CD4-positive, alpha-beta T cell treated with Interleukin-6 at 100 ng/mL for 8 hours (primary cell): Measurements from ENCODE around the gene SLC1A4.
"Not testable (repeated sequence)": the region's sequence is repeated elsewhere in the genome, so short reads cannot be mapped to it uniquely, and the experiment has no call there.

Source experiments
- DNase-seq: peaks from one replicate; pipeline ENCODE4 v3.0.0-alpha.2; 2020; ENCODE audit warnings: mixed read lengths, low spot score

The SLC1A4 gene

DNA sequence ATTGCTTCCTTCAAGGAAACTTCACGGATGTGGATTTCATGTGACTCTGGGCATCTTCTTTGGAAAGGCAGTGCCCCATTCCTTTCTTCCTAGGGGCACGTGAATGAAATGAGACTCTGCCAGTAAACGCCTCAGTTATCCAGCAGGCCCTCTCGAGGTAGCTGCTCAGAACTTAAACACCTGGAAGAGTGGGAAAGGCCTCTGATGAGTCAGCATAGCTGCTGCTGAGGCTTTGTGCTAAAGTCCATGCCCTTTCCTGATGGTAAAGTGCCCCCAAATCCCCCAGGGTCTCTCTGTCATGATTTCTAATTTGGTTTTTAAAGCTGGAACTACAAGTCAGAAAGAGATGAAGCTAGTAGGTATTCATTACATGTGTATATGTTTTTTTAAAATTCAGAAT is 3.8 kb downstream of the SLC1A4 start:
- DNase-seq = no peak

DNA sequence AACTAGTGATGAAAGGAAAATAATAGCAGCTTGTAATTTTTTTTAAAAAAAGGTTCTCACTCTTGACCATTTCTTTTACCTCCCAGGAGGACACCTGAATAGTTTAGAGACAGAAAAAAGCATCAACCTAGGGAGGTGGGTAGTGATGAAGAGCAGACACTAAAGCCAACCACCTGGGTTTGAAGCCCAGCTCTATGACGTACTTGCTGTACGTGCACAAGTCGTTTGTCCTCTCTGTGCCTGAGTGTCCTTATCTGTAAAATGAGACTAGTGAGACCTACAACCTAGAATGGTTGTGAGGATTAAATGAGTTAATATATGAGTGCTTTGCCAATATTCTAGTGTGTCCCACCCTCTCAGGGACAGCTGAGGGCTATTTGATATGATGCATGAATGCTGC is 5.8 kb downstream of the SLC1A4 start:
- no peak for DNase-seq

DNA sequence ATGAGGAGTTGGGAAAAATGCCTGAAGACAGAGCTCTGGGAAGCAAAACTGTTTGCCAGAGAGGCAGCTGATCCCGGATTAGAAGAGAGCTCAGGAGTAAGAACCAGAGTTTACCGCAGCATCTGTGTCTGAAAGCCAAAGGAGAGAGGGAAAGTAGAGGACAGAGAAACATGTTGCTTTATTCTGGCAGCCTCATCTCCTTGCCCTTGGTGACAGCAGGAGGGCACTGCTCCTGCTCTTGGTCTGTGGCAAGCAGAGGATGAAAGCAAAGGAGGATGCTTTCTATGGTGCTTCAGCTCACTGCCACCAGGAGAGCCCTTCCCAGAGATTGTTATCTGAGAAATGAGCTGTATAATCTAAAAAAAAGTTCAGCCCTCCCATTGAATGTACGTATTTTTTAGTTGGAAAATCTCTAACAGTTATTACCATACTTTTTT is 7.7 kb downstream of the SLC1A4 start:
- DNase-seq = no peak

DNA sequence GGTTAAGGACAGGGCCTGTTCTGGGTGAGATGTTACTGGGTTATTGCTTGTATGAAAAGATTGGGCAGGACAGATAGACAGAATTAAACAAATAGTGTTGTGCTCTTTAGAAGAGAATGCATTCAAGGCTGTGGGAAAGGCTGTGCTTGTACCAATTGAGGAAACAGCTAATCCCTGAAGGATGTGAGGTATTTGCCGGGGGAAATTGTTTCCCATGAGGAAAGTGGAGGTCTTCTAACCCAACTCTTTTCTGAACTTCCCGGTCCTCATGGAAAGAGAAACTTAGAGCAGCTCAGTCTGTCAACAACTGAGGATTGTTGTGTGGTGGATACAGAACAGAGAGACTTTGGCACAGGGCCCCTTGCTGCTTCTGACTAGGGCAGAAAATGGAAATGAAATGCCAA is 9.5 kb downstream of the SLC1A4 start:
- no peak for DNase-seq

DNA sequence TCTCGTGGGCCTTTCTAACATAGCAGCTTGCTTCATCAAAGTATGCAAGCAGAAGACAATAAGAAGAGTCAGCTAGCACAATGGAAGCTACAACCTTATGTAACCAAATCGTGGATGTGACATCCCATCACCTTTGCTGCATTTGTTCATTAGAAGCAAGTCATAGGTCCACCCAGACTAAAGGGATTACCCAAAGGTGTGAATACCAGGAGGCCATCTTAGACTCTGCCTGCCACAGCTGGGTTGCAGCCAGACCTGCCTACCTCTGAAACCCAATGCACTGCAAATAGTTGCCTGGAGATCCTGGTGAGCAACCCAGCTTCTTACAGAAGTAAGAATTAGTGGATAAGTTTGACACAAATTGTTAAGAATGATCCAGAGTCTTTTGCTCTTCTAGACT is 10.6 kb downstream of the SLC1A4 start:
- no peak for DNase-seq

DNA sequence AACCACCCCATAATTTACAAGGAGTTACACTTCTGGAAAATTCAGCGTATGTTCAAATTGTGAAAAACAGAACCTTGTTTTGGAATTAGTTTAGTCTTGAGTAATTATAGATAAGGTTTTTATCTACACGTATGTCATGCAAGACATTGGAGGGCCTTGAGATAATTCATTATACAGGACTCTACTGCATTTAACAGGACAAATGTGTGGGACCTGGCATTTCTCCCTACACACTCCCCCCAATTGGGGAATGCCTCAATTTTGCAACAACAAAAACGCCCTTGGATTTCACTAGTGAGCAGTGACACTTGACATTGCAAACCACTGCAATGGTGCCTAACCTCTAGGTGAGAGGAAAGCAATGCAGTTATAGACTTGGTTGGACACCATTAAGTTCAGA is 11.4 kb downstream of the SLC1A4 start:
- no peak for DNase-seq

DNA sequence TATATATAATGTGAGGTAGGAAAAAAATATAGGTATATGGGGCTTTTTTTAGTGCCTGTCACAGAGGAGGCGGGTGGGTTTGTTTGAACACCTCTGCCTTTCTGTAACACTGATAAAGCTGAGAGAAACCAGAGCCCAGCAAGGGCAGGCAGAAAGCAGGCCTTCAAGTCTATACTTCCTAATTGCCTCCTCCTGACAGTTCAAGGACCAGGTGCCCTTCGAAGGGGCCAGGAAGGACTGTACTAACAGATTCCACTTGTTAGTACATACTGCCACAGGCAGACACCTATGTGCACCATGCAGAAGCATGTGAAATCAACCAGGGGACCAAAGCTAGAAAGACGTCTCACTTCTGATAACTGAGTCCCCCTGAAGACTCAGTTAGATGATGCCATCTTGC is 13.8 kb downstream of the SLC1A4 start:
- no peak for DNase-seq

DNA sequence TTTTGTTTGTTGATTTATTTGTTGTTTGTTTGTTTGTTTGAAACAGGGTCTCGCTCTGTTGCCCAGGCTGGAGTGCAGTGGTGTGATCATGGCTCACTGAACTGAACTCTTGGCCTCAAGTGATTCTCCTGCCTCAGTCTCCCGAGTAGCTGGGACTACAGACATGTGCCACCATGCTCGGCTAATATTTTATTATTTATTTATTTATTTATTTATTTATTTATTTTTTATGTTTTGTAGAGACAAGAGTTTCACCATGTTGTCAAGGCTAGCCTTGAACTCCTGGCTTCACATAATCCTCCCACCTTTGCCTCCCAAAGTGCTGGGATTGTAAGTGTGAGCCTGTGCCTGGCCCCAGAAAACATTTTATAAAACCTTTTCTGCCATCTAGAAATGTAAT is 15.0 kb downstream of the SLC1A4 start:
- DNase-seq = not testable (repeated sequence)

DNA sequence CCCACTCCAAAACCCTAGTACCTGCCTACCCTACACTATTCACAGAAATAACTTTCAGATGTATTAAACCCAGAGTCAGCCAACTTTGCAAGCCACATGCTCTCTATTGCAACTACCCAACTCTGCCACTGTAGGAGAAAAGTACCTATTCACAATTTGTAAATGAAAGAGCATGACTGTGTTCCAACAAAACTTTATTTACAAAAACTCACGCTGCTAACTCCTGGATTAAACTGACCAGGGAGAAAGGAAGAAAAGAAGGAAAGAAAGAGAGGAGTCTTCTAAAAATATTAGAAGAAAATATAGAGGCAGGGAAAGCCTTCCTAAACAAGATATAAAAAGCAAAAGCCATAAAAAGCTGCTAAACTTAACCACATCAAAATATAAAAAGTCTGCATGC is 24.6 kb downstream of the SLC1A4 start:
- DNase-seq = no peak

DNA sequence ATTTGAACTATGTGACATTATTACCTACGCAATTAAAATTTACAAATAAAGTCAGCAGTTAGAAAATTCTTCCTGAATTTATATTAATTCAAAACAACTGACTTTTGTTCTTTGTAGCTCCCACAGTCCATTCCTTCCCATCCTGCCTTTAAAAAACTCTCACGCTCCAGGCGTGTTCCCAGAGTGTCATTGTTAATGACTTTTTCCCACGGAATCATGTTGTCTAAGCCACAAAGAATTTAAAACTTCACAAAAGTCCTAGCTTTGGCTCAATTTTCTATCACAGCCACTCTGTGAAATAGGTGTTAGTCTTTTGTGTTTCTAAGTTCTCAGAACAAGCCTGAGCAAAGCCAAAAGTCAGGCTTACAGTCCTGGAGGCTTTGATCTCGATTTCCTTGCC is 26.5 kb downstream of the SLC1A4 start:
- no peak for DNase-seq

DNA sequence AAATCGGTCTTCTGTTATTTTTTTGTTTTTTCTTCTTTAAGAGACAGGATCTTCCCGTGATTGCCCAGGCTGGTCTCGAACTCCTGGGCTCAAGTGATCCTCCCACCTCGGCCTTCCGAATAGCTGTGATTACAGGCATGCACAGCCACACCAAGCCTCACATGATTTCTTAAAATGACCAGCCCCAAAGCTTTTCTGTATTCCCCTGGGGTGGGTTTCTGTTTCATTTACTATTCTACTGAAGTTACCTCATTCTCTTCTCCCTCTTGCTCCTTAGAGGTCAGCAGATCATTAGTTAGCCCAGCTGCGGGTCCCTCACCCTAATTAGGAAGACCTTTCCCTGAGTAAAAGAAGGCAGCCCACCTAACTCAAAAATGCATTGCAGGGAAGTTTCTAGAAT is 27.6 kb downstream of the SLC1A4 start:
- no peak for DNase-seq

DNA sequence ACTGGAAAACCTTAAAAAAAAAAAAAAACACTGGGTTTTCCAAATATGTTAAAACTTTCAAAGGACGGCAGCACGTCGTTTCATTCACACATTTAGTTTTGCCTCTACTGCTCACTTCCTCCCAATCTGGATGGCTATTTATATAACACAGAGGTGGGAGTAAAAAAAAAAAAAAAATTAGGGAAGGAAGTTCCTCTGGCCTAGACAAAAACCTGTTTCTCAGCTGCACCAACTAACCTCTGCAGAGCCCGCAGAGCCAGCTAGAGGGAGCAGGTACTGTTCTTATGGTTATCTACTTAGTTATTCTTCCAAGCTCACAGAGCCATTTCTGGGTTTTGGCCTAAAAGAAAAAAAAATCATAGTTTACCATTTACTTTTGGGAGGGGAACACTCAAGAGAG is 28.1 kb downstream of the SLC1A4 start:
- no peak for DNase-seq

DNA sequence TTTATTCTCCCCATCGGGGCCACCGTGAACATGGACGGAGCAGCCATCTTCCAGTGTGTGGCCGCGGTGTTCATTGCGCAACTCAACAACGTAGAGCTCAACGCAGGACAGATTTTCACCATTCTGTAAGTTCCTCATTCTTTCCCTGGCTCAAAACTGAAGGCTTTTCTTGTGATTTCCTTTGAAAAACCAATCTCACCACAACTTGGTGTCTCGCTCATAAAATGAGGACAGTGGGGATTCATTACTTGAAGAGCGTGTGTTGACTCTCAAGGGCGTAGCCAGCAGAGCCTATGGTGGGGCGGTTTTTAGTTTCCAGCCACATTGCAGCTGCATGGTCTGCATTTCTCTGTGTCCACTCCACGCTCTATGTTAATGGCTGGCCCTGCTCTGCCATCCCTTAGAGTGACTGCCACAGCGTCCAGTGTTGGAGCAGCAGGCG is 29.0 kb downstream of the SLC1A4 start:
- DNase-seq = no peak

DNA sequence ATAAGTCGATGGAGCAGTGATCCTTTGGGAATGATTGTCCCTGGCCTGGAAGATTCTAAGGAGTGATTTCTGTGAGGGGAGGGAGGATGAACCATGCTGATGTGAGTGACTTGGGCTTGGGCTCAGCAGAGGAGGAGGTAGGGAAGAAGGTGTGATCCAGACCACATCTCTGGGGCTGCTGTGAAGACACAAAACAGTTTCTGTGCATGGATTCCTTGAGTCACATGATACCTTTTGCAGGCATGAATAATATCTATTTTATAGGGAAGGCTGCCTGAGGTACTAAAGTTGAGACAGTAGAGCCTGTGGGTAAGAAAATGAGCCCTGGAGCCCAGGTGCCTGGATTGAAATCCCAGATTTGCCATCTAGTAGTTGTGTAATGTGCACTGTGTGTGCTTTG is 29.8 kb downstream of the SLC1A4 start:
- DNase-seq = no peak

DNA sequence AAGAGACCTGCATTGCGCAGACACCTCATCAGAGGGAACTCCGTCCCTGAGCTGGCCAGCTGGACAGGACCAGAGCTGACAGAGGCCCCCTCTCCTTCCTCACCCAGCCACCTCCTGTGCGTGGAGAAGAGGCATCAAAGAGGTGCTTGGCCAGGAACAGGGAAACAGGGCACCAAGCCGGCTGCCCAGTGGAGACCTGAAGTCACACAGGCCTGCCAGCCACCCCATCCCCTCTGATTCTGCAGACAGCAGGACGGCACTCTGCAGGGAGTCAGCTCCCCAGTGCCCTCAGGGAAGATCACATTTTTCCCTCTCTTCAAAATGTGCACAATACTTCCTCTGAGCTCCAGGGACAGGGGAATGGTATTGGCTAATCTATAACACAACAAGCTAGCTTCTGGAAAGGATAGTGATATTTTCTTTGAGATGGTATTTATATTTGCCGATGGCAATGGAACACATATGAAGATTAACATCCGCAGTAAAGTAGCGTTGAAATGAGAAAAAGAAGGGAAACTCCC is 30.5 kb downstream of the SLC1A4 start:
- no peak for DNase-seq

DNA sequence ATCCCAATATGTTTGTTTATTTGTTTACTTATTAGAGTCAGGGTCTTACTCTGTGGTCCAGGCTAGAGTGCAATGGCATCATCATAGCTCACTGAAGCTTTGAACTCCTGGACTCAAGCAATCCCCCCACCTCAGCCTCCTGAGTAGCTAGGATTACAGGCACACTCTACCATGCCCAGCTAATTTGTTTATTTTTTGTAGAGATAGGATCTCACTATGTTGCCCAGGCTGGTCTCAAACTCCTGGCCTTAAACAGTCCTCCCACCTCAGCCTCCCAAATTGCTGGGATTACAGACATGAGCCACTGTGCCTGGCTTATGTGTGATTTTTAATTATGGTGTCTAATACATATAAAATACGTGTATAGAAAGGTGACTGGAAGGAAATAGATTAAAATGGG is 31.1 kb downstream of the SLC1A4 start:
- not testable (repeated sequence) for DNase-seq

DNA sequence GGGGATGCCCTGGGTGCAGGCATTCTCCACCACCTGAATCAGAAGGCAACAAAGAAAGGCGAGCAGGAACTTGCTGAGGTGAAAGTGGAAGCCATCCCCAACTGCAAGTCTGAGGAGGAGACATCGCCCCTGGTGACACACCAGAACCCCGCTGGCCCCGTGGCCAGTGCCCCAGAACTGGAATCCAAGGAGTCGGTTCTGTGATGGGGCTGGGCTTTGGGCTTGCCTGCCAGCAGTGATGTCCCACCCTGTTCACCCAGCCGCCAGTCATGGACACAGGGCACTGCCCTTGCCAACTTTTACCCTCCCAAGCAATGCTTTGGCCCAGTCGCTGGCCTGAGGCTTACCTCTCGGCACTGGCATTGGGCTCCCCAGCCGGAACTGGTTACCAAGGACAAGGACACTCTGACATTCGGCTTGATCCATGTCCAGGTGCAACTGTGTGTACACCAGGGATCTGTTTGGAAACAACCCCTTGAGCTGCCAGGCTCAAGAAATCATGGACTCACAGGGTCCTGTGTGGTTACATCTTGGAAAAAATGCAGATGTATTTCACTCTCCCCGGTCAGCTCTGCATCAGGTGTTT is 31.8 kb downstream of the SLC1A4 start:
- DNase-seq = no peak

DNA sequence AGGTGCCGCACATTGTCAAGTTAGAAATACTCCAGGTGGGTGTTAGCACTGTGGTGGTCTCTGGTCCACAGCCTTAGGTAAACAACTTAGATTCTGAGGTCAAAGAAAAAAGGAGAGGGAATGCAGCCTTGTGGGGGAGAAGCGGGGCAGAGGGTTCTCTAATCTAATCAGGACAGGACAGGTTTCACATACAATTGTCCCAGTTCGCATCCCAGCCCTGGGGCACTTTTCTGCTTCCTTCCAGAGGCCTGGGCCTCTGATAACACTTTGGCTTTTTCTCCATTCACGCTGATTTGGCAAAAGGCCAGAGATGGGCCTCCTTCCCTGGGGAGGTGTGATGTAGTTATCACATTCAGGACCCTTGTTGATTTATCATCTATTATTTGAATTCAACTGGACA is 32.5 kb downstream of the SLC1A4 start:
- no peak for DNase-seq

DNA sequence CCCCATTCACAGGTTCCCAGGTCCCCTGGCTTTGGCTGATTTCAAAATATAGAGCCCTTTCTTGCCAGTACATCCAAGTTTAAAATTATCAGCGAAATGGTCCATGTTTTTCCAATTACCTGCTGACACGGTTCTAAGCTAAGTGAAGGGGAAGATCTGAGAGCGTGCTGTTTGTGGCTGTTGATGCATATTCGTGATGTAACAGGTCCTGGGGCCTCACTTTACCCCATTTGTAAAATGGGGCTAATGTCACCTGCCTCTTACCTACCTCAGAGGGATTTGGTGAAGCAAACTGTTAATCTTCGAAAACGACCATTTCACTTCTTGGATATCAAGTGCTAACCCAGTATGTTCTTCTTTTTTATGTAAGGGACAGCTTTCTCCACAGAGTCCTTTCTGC is 33.0 kb downstream of the SLC1A4 start:
- no peak for DNase-seq

DNA sequence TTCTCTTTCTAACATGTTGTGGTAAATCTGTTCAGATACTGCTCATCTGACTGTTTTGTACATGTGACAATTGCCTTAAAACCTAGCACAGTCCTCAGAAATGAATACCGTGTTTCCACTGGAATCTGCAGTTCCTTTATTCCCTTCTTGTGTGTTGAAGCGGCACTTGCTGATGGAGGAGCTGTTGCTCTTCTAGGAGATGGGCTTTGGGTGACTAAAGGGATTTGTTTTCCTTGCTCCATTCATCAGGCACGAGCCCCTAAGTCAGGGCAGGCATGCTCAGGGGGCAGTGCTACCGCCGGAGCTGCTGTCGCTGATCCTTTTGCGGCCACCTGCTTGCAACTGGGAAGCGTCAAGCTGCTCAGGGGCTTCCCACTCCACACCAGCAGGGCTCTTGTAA is 34.5 kb downstream of the SLC1A4 start:
- no peak for DNase-seq

DNA sequence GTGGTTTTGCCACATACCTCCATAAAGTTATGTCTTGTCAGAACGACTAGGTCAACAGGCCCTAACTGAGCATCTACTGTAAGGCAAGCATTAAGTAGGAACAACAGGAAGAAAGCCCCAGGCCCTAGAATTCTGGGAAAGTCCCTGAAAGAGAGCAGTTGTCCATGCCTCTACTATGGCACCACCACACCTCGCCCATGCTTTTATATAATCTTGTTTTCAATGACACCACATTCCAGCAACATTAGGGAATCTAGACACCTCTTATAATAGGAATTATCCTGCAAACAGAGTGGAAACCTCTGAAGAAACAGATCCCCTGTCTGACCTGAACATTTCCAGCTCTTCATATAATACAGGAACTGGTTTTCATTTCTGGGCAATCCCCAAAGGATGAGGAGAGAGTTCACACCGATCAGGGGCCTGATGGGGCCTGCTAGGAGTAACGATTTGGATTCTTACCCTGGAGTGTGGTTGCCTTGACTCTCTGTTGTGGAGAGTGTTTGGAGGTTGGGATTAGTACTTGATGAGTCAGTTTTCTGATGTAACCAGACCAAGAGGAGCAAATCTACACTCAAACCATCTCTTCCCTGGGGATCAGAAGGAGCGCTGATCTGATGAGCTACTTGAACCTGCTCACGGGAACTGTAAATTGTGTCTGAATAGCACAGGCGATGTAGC is 35.1 kb downstream of the SLC1A4 start:
- no peak for DNase-seq

DNA sequence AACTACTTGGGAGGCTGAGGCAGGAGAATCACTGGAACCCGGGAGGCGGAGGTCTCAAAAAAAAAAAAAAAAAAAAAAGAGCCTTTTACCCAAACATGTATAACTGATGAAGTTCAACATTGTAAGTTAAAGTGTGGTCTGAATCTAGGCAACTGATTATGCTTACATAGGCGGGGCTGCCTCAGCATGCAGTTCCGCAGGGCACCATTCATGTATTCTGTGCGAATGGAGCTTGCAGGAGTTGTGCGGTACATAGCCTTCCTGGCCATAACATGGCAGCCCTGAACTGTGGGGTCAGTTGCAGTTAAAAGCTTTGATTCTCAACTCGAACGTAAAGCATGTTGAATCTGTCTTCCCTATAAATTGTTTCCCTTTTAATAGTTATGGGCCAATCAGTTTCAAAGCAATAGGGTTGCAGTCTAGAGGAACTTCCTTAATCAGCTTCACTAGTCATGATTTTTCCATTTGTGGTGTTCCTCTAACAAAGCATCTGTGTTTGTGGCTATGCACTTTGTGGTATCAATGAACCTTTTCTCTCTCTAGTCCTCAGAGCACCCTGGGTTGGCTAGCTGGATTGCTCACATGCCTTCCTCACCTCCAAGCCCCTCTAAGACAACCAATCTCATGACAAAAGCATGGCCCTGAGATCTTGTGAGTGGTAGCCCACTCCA is 36.4 kb downstream of the SLC1A4 start:
- DNase-seq = no peak

DNA sequence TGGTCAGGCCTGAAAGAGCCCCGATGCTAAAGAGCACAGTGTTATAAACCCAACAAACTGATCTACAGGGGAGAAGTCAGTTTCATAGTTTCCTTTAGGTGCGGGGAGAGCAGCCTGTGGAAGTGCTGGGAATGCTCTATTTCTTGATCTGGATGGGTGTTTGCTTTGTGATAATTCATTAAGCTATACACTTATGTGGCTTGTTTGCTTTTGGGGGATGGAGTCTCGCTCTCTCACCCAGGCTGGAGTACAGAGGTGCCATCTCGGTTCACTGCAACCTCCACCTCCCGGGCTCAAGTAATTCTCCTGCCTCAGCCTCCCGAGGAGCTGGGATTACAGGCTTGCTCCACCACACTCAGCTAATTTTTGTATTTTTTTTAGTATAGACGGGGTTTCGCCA is 37.0 kb downstream of the SLC1A4 start:
- no peak for DNase-seq
